Loucy (cell line): Measurements from ENCODE around the gene TNRC6B.

ENCODE experiments used
- H2AFZ ChIP-seq: fragments of 200-600 bp; sonication (generic); 2 replicates; pipeline ENCODE4 v1.6.0; 2016; ENCODE audit warnings: antibody characterized with exemption, mild to moderate bottlenecking, low read length, moderate library complexity
- H3F3A ChIP-seq: fragments of 200-600 bp; 2 replicates; pipeline ENCODE4 v1.6.0; 2016; ENCODE audit warnings: antibody characterized with exemption, low read depth, mild to moderate bottlenecking
- H3K27me3 ChIP-seq: fragments of 200-600 bp; sonication (generic); 2 replicates; pipeline ENCODE4 v1.6.1; 2014; ENCODE audit warnings: low read length, mild to moderate bottlenecking; ENCODE audit not compliant: insufficient read depth, poor library complexity, severe bottlenecking
- H3K36me3 ChIP-seq: fragments of 200-600 bp; sonication (generic); 2 replicates; pipeline ENCODE4 v1.6.1; 2016; ENCODE audit warnings: low read length; ENCODE audit not compliant: insufficient read depth
- H3K4me1 ChIP-seq: fragments of 200-600 bp; sonication (generic); 2 replicates; pipeline ENCODE4 v1.5.1; 2014; ENCODE audit warnings: low read length, mild to moderate bottlenecking; ENCODE audit not compliant: insufficient read depth, poor library complexity, severe bottlenecking
- H3K4me2 ChIP-seq: fragments of 200-600 bp; sonication (generic); 2 replicates; pipeline ENCODE4 v1.6.0; 2014; ENCODE audit warnings: antibody characterized with exemption, low read length, low read depth, mild to moderate bottlenecking; ENCODE audit not compliant: poor library complexity, severe bottlenecking
- H3K4me3 ChIP-seq: fragments of 200-600 bp; sonication (generic); 2 replicates; pipeline ENCODE4 v1.5.1; 2014; ENCODE audit warnings: low read length, mild to moderate bottlenecking, mixed read lengths; ENCODE audit not compliant: poor library complexity, severe bottlenecking
- H3K79me2 ChIP-seq: fragments of 200-600 bp; sonication (generic); 2 replicates; pipeline ENCODE4 v1.6.1; 2014; ENCODE audit warnings: low read length; ENCODE audit not compliant: insufficient read depth
- H3K9ac ChIP-seq: fragments of 200-600 bp; sonication (generic); 2 replicates; pipeline ENCODE4 v1.6.0; 2014; ENCODE audit warnings: mild to moderate bottlenecking, low read depth, low read length, moderate library complexity; ENCODE audit not compliant: poor library complexity, severe bottlenecking
- H3K9me2 ChIP-seq: fragments of 200-600 bp; sonication (generic); replicated peaks from 2 replicates; pipeline ENCODE4 v1.6.1; 2016; ENCODE audit warnings: low read depth, low read length, mixed read lengths
- H3K9me3 ChIP-seq: fragments of 200-600 bp; sonication (generic); 2 replicates; pipeline ENCODE4 v1.6.1; 2014; ENCODE audit warnings: mild to moderate bottlenecking, antibody characterized with exemption, low read length, low read depth; ENCODE audit not compliant: insufficient read depth
- H4K20me1 ChIP-seq: fragments of 200-600 bp; sonication (generic); 2 replicates; pipeline ENCODE4 v1.6.0; 2014; ENCODE audit warnings: antibody characterized with exemption, low read length, mild to moderate bottlenecking; ENCODE audit not compliant: insufficient read depth, poor library complexity, severe bottlenecking
- CTCF ChIP-seq: fragments of 200-600 bp; sonication (generic); conservative IDR thresholded peaks from 2 replicates; pipeline ENCODE4 v1.5.1; 2014; ENCODE audit warnings: mild to moderate bottlenecking, antibody characterized with exemption, low read length
- EZH2phosphoT487 ChIP-seq: fragments of 200-600 bp; IDR thresholded peaks from 2 replicates; pipeline ENCODE4 v1.6.1; 2018; ENCODE audit warnings: antibody characterized with exemption, mild to moderate bottlenecking, moderate library complexity, borderline replicate concordance

TNRC6B gene

DNA sequence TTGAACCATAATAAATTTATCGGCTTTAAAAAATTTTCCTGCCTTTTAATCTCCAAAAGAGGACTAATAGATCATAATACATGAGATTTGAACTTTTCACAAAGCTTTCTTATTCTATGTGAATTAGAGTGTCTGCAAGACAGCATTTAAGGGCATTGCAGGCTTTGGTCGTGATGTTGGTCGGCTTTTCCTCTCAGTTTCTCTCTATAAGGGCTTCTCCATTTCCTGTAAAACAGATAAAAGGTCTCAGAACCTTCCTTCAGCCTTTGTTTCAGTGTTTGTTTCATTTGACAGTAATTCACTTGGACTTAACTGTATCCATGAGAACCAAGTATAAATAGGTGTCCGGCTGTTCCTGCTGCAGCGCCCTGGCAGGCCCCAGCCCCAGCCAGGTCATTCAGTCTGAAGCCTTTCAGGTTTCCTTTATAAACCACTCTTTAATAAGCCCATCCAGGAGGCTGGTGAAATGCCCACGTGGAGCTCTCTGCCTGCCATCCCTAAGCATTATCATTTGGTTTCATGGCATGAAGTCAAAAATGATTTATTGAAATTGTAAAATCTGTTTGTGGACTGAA, 131.4 kb downstream of the TNRC6B start:
- Histone ChIP-seq H3F3A (no peaks in the 10 kb centered on the region), H3K36me3 (peaks cover 79% of the 10 kb centered on the region), H3K4me2 (no peak overlapping the region), H3K4me1 (no peaks in the 10 kb centered on the region), H2AFZ (no peak overlapping the region), H3K9ac (no peak overlapping the region), H3K79me2 (no peaks in the 10 kb centered on the region), H3K9me3 (no peaks in the 10 kb centered on the region), H3K4me3 (no peak overlapping the region), H3K27me3 (no peaks in the 10 kb centered on the region), H3K9me2 (no peaks in the 10 kb centered on the region), H4K20me1 (no peaks in the 10 kb centered on the region)
- TF ChIP-seq EZH2phosphoT487 (no peak), CTCF (no peak)

DNA sequence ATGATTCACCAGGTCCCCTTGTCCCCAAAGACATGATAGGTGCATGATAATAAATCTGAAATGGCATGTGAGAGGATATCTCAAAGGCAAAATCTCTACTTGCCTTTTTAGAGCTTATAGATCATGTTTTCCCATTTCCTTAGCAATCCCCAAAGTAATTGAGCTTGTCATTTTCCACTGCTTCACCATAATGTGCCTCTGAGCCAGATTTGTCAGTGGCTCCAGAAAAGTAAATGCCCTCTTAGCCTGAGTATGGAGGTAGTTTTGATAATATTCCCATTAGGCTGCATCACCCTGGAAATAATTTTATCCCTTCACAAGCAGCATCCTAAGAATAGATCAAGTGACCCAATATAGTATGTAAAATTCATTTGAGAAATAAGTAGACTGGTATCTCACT, 131.9 kb downstream of the TNRC6B start:
- Histone ChIP-seq H3K4me2 (no peak overlapping the region), H3F3A (no peaks in the 10 kb centered on the region), H4K20me1 (no peaks in the 10 kb centered on the region), H2AFZ (no peak overlapping the region), H3K9ac (no peak overlapping the region), H3K36me3 (peaks cover 80% of the 10 kb centered on the region), H3K4me1 (no peaks in the 10 kb centered on the region), H3K9me2 (no peaks in the 10 kb centered on the region), H3K9me3 (no peaks in the 10 kb centered on the region), H3K27me3 (no peaks in the 10 kb centered on the region), H3K79me2 (no peaks in the 10 kb centered on the region), H3K4me3 (no peak overlapping the region)
- no peak for TF ChIP-seq EZH2phosphoT487
- no peak for TF ChIP-seq CTCF

DNA sequence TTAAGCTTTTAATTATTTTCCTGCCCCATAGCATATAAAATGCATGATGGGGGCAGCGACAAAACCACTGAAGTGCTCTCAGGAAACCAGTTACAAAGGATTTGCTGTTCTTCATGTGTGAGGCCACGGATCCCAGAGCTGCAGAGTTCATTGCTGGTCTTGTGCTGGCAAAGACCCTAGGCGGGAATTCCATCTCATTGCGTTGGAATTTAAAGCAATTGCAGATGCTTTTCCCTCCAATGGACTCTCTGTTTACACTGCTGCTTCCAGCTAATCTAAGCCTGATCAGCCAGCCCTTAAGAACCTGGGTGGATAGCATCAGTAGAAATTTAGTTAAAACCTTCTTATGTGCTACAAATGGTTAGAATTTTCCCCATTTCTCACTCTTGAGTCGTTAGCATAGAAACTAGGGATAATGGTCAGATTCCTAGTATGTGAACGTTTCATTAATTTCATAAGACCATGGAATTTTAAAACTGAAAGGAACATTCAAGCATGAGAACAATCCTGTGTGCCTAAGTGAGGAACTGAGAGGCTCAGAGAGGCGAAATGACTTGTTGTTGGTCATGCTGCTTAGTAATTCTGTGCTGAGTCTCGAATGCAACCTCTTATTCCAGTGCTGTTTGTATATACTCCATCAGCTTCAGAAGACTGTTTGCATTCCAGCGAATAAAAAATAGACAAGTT, 132.5 kb downstream of the TNRC6B start:
- Histone ChIP-seq H3K4me1 (no peaks in the 10 kb centered on the region), H4K20me1 (no peaks in the 10 kb centered on the region), H3K9ac (no peak overlapping the region), H3K9me2 (no peaks in the 10 kb centered on the region), H3K4me3 (no peak overlapping the region), H3K27me3 (no peaks in the 10 kb centered on the region), H2AFZ (no peak overlapping the region), H3F3A (no peaks in the 10 kb centered on the region), H3K9me3 (no peaks in the 10 kb centered on the region), H3K4me2 (no peak overlapping the region), H3K36me3 (peaks cover 81% of the 10 kb centered on the region), H3K79me2 (no peaks in the 10 kb centered on the region)
- TF ChIP-seq CTCF: no peak
- no peak for TF ChIP-seq EZH2phosphoT487
